Body of pancreas (tissue), 4 donors: Measurements from ENCODE around the gene UQCRFS1. TPM values are rescaled to one million over a fixed set of nuclear protein-coding genes. Genes with fewer than 3 reads are reported as not detected.

Source experiments
- ATAC-seq: fragments of 150-250 bp; one replicate; pipeline ENCODE4 v1.9.1; 2016
- DNase-seq, 4 donors: peaks; one replicate each; pipeline ENCODE4 v3.0.0-alpha.2; 2019
- H3K27ac ChIP-seq, 4 donors: fragments of 200-600 bp; sonication (generic); 1 replicate in 3 of 4; 2 replicates in 1 of 4; pipeline versions ENCODE4 v1.5.1 to v1.6.1; 2016 to 2019; ENCODE audit warnings: mild to moderate bottlenecking in 1 of 4, mixed read lengths in 1 of 4, moderate library complexity in 1 of 4
- H3K27me3 ChIP-seq, 2 donors: fragments of 200-600 bp; sonication (generic); one replicate each; pipeline ENCODE4 v1.6.0; 2016; ENCODE audit warnings: mild to moderate bottlenecking in 1 of 2
- H3K36me3 ChIP-seq, 2 donors: fragments of 200-600 bp; sonication (generic); replicated peaks in 1 of 2; 2 replicates each; pipeline ENCODE4 v1.5.1; 2016; ENCODE audit warnings: low read depth in 2 of 2; ENCODE audit not compliant: insufficient read depth in 1 of 2
- H3K4me1 ChIP-seq: fragments of 200-600 bp; sonication (generic); one replicate; pipeline ENCODE4 v1.6.0; 2016
- H3K4me3 ChIP-seq, 2 donors: fragments of 200-600 bp; sonication (generic); 1 replicate in 1 of 2; 2 replicates in 1 of 2; pipeline ENCODE4 v1.5.1; 2016 to 2019
- H3K9me3 ChIP-seq, 3 donors: fragments of 200-600 bp; sonication (generic); 1 replicate in 2 of 3; 2 replicates in 1 of 3; pipeline ENCODE4 v1.5.1; 2016
- CTCF ChIP-seq, 7 experiments: fragments of 450-650 bp in 4 of 7; fragments of 200-600 bp in 3 of 7; sonication (generic) in 3 of 7; IDR thresholded peaks; one replicate each; pipeline ENCODE4 v1.5.1; 2016 to 2019; ENCODE audit warnings: antibody characterized with exemption in 7 of 7
- POLR2A ChIP-seq, 3 donors: fragments of 450-650 bp; IDR thresholded peaks; one replicate each; pipeline ENCODE4 v1.6.1; 2016; ENCODE audit warnings: antibody characterized with exemption in 3 of 3, mild to moderate bottlenecking in 2 of 3
- WGBS, 2 donors: methylation state at CpG; one replicate each; pipeline ENCODE4 v1.1.5; 2017; 5-methylcytosine and 5-hydroxymethylcytosine counted together
- intact Hi-C: fragments of 100-400 bp; cut with DNase I; formaldehyde crosslinking; loops from one replicate; pipeline ENCODE4 v1.15.1; 2023
- total RNA-seq, 2 donors: library from RNA; depleted of rRNA; stranded (reverse); fragments of >200 nt; gene quantifications; one replicate each; pipeline ENCODE4 v1.1.0, GENCODE V29; 2016

Gene UQCRFS1
- total RNA-seq, 2 donors from 2014 or later, result 12.5 to 15.3 TPM

GRCh38 chr19:29217616-29218015, 4.7 kb upstream of the UQCRFS1 start:
- Histone ChIP-seq H3K9me3 (no peaks in the 10 kb centered on the region), H3K27me3 (no peaks in the 10 kb centered on the region), H3K36me3 (no peaks in the 10 kb centered on the region), H3K4me1 (peaks cover 4% of the 10 kb centered on the region), H3K4me3 (no peak overlapping the region), H3K27ac (no peak overlapping the region)
- ATAC-seq, result no peak
- TF ChIP-seq CTCF (IDR thresholded peaks at IDR 0.05) (no peak), POLR2A (IDR thresholded peaks at IDR 0.05) (no peak)
- intact Hi-C loops, result loop anchor here (10.0 kb wide), 1 partner anchor 447 kb away; the partner anchor contains the start of gene PLEKHF1
- no peak for DNase-seq
- 63 to 69% methylated on average over 7 of the region's 7 CpGs for WGBS, 2 donors

GRCh38 chr19:29216021-29216420, 3.1 kb upstream of the UQCRFS1 start:
- peaks cover 10% of the 10 kb centered on the region for H3K4me1 ChIP-seq

GRCh38 chr19:29215322-29215845, 2.4 kb upstream of the UQCRFS1 start:
- 70 to 74% methylated on average over 7 of the region's 7 CpGs for WGBS, 2 donors
- intact Hi-C loops, result loop anchor here (10.0 kb wide), 1 partner anchor 449 kb away; the partner anchor contains the start of gene PLEKHF1
- TF ChIP-seq CTCF (IDR thresholded peaks at IDR 0.05), result no peak
- Histone ChIP-seq H3K27me3 (no peaks in the 10 kb centered on the region), H3K9me3 (no peaks in the 10 kb centered on the region), H3K27ac (no peak overlapping the region), H3K36me3 (no peaks in the 10 kb centered on the region), H3K4me3 (no peak overlapping the region), H3K4me1 (peaks cover 10% of the 10 kb centered on the region)
- ATAC-seq, result no peak
- DNase-seq, result no peak

More at GRCh38 chr19:29216021-29216420, 3.1 kb upstream of the UQCRFS1 start:
- Histone ChIP-seq H3K4me3 (no peak overlapping the region), H3K27me3 (no peaks in the 10 kb centered on the region), H3K9me3 (no peaks in the 10 kb centered on the region), H3K27ac (no peak overlapping the region), H3K36me3 (no peaks in the 10 kb centered on the region)
- DNase-seq (no peak), ATAC-seq (no peak)
- intact Hi-C loops, result loop anchor here (10.0 kb wide), 1 partner anchor 449 kb away; the partner anchor contains the start of gene PLEKHF1
- TF ChIP-seq CTCF (IDR thresholded peaks at IDR 0.05) (no peak), POLR2A (IDR thresholded peaks at IDR 0.05) (no peak)
- 59 to 76% methylated on average over 4 of the region's 4 CpGs for WGBS, 2 donors

GRCh38 chr19:29214411-29214810, 1.5 kb upstream of the UQCRFS1 start:
- no peak overlapping the region for H3K4me3 ChIP-seq
- no peaks in the 10 kb centered on the region for H3K27me3 ChIP-seq
- no peaks in the 10 kb centered on the region for H3K9me3 ChIP-seq
- 50 to 67% methylated on average over 2 of the region's 2 CpGs for WGBS, 2 donors
- no peaks in the 10 kb centered on the region for H3K36me3 ChIP-seq
- intact Hi-C loops, result loop anchor here (10.0 kb wide), 1 partner anchor 450 kb away; the partner anchor contains the start of gene PLEKHF1
- no peak overlapping the region for H3K27ac ChIP-seq
- DNase-seq (no peak), ATAC-seq (no peak)
- TF ChIP-seq POLR2A (IDR thresholded peaks at IDR 0.05) (no peak), CTCF (IDR thresholded peaks at IDR 0.05) (no peak)
- peaks cover 17% of the 10 kb centered on the region for H3K4me1 ChIP-seq

- DNase-seq (no peak), ATAC-seq (no peak)
- Histone ChIP-seq H3K4me3 (peak overlapping the region; percentile 43 to 44), H3K27ac (peak overlapping the region; percentile 68 to 93 (median 88)), H3K4me1 (peaks cover 28% of the 10 kb centered on the region), H3K27me3 (no peaks in the 10 kb centered on the region), H3K9me3 (no peaks in the 10 kb centered on the region), H3K36me3 (no peaks in the 10 kb centered on the region)
- TF ChIP-seq CTCF (IDR thresholded peaks at IDR 0.05), result no peak
- TF ChIP-seq POLR2A (IDR thresholded peaks at IDR 0.05), result no peak
- intact Hi-C loops, result loop anchor here (10.0 kb wide), 1 partner anchor 452 kb away; the partner anchor contains the start of gene PLEKHF1
- WGBS, 2 donors, result 0% methylated on average over 7 of the region's 7 CpGs
These were observed 649 bp downstream of the UQCRFS1 start for GRCh38 chr19:29212356-29212647.
